Keratinocyte (primary cell): ENCODE measurements around the gene PTPRT. TPM values are rescaled to one million over a fixed set of nuclear protein-coding genes. Genes with fewer than 3 reads are reported as not detected.

Experiments
- DNase-seq: peaks from one replicate; pipeline ENCODE4 v3.0.0-alpha.2; 2011; ENCODE audit warnings: low read depth, missing footprints, low spot score
- FAIRE-seq: peaks from 2 replicates; lab custom pipeline; 2011; peaks lifted over from hg19 to GRCh38; lab: Jason Lieb, UNC
- H2AFZ ChIP-seq: 2 replicates; pipeline ENCODE4 v1.6.0; 2012; ENCODE audit warnings: low read length, control low read depth, inconsistent platforms; ENCODE audit not compliant: control insufficient read depth
- H3K27ac ChIP-seq: 2 replicates; pipeline ENCODE4 v1.5.1; 2011; ENCODE audit warnings: low read length; ENCODE audit not compliant: control insufficient read depth, insufficient read depth
- H3K27me3 ChIP-seq: 3 replicates; pipeline ENCODE4 v1.6.0; 2011; ENCODE audit warnings: low read length; ENCODE audit not compliant: control insufficient read depth, insufficient read depth; ENCODE audit errors: extremely low read depth
- H3K36me3 ChIP-seq, 2 experiments: 2 replicates in 1 of 2; 3 replicates in 1 of 2; pipeline ENCODE4 v1.5.1; 2011; ENCODE audit warnings: low read length in 2 of 2, mild to moderate bottlenecking in 1 of 2; ENCODE audit not compliant: control insufficient read depth in 2 of 2, insufficient read depth in 2 of 2; ENCODE audit errors: extremely low read depth in 1 of 2
- H3K4me1 ChIP-seq: 3 replicates; pipeline ENCODE4 v1.5.1; 2011; ENCODE audit warnings: low read length; ENCODE audit not compliant: control insufficient read depth, insufficient read depth; ENCODE audit errors: extremely low read depth
- H3K4me2 ChIP-seq: 3 replicates; pipeline ENCODE4 v1.6.0; 2011; ENCODE audit warnings: low read depth, low read length; ENCODE audit not compliant: control insufficient read depth, insufficient read depth; ENCODE audit errors: extremely low read depth
- H3K4me3 ChIP-seq, 3 experiments: fragments of 200-600 bp in 1 of 3; sonication (generic) in 1 of 3; 2 replicates in 2 of 3; 3 replicates in 1 of 3; pipeline ENCODE4 v1.5.1; 2011 to 2016; ENCODE audit warnings: low read length in 3 of 3, mild to moderate bottlenecking in 3 of 3, control low read depth in 2 of 3, inconsistent platforms in 1 of 3, low read depth in 1 of 3, mixed read lengths in 1 of 3, mixed run types in 1 of 3, moderate library complexity in 1 of 3; ENCODE audit not compliant: control insufficient read depth in 2 of 3, insufficient read depth in 2 of 3; ENCODE audit errors: extremely low read depth in 1 of 3
- H3K79me2 ChIP-seq: 2 replicates; pipeline ENCODE4 v1.6.0; 2012; ENCODE audit warnings: low read length; ENCODE audit not compliant: control insufficient read depth, insufficient read depth
- H3K9ac ChIP-seq: 3 replicates; pipeline ENCODE4 v1.6.0; 2011; ENCODE audit warnings: low read length; ENCODE audit not compliant: control insufficient read depth, insufficient read depth; ENCODE audit errors: extremely low read depth
- H3K9me1 ChIP-seq: 3 replicates; pipeline ENCODE4 v1.6.0; 2011; ENCODE audit warnings: low read length; ENCODE audit not compliant: control insufficient read depth, insufficient read depth; ENCODE audit errors: extremely low read depth
- H3K9me3 ChIP-seq: 2 replicates; pipeline ENCODE4 v1.5.1; 2012; ENCODE audit warnings: low read depth, low read length; ENCODE audit not compliant: control insufficient read depth
- H4K20me1 ChIP-seq: 3 replicates; pipeline ENCODE4 v1.6.0; 2011; ENCODE audit warnings: low read length; ENCODE audit not compliant: control insufficient read depth, insufficient read depth; ENCODE audit errors: extremely low read depth
- CTCF ChIP-seq, 3 experiments: IDR thresholded peaks in 1 of 3; conservative IDR thresholded peaks in 1 of 3; optimal IDR thresholded peaks in 1 of 3; 2 replicates in 2 of 3; 3 replicates in 1 of 3; pipeline versions ENCODE3 to v1.5.1; 2011; ENCODE audit warnings: low read length in 3 of 3, mild to moderate bottlenecking in 3 of 3, moderate library complexity in 2 of 3, control low read depth in 1 of 3, inconsistent platforms in 1 of 3; ENCODE audit not compliant: insufficient read depth in 2 of 3; ENCODE audit errors: extremely low read depth in 1 of 3
- EZH2 ChIP-seq: IDR thresholded peaks from one replicate; pipeline ENCODE4 v1.6.1; 2012; ENCODE audit warnings: inconsistent platforms, mild to moderate bottlenecking, low read length, moderate library complexity
- dilution Hi-C: fragments of 300-500 bp; cut with MboI; formaldehyde crosslinking; loops from one replicate; pipeline ENCODE4 v1.7.0; 2020; ENCODE audit warnings: low sequenced_read_pairs; ENCODE audit not compliant: extremely low pct_ligation_motif_present
- polyA plus RNA-seq, 5 experiments: library from polyadenylated mRNA; depleted of rRNA in 3 of 5; stranded (reverse) in 3 of 5; stranded (forward) in 1 of 5; unstranded in 1 of 5; fragments of >200 nt; gene quantifications; 1 replicate in 1 of 5; 2 replicates in 3 of 5; 3 replicates in 1 of 5; pipeline versions ENCODE4 v1.2.1 to v1.2.3, GENCODE V29; 2011 to 2012; ENCODE audit warnings: missing spikeins in 2 of 5, low read depth in 1 of 5, low replicate concordance in 1 of 5

PTPRT gene
- polyA plus RNA-seq, 1 donor (not counting 4 experiments of a cell fraction or from before 2014, with no cell fraction given): not detected

- H3K79me2 ChIP-seq: no peaks in the 10 kb centered on the region
- no peak overlapping the region for H3K4me2 ChIP-seq
- H3K27ac ChIP-seq: no peak overlapping the region
- no peak overlapping the region for H2AFZ ChIP-seq
- no peaks in the 10 kb centered on the region for H3K9me3 ChIP-seq
- FAIRE-seq (no peak), DNase-seq (no peak)
- no peaks in the 10 kb centered on the region for H3K9me1 ChIP-seq
- no peak for TF ChIP-seq CTCF (optimal IDR thresholded peaks at IDR 0.05 in 1 of 3, IDR thresholded peaks at IDR 0.05 in 1 of 3, conservative IDR thresholded peaks at IDR 0.05 in 1 of 3; ENCODE audit: extremely low read depth in 1 of 3, insufficient read depth in 2 of 3, low read length in 3 of 3)
- dilution Hi-C loops: no loop called here
- H3K9ac ChIP-seq: no peak overlapping the region
- H4K20me1 ChIP-seq: no peaks in the 10 kb centered on the region
- H3K27me3 ChIP-seq: no peaks in the 10 kb centered on the region
- H3K4me1 ChIP-seq: no peaks in the 10 kb centered on the region
- H3K4me3 ChIP-seq: no peak overlapping the region
- H3K36me3 ChIP-seq: no peaks in the 10 kb centered on the region
Measured at GRCh38 chr20:42186337-42186736, 1003.4 kb downstream of the PTPRT start.

DNA sequence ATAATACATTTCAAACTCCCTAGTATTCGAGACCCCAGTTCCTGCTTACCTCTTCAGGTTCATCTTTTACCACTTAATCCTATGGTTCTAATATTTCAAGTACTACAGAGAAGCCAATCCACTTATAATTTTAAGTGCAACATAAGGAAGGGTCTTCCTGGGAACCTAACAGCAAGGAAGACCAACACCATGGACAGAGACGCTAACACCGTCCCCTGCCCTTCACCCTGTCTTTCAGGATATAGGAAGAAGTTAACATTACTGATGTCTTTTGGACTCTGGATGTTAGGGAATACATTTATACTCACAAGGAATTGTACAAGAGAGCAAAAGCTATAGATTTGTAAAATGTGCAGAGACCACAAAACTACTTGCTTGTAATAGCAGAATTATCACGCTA is 1006.6 kb downstream of the PTPRT start:
- dilution Hi-C loops: no loop called here

More for the DNA sequence above, 1006.6 kb downstream of the PTPRT start:
- Histone ChIP-seq H2AFZ (no peak overlapping the region), H3K4me1 (no peaks in the 10 kb centered on the region), H3K36me3 (no peaks in the 10 kb centered on the region), H4K20me1 (no peaks in the 10 kb centered on the region), H3K79me2 (no peaks in the 10 kb centered on the region), H3K4me2 (no peak overlapping the region), H3K9me1 (no peaks in the 10 kb centered on the region), H3K27ac (no peak overlapping the region), H3K4me3 (no peak overlapping the region), H3K9ac (no peak overlapping the region), H3K27me3 (no peaks in the 10 kb centered on the region), H3K9me3 (no peaks in the 10 kb centered on the region)
- DNase-seq: no peak
- no peak for FAIRE-seq
- TF ChIP-seq EZH2 (no peak), CTCF (optimal IDR thresholded peaks at IDR 0.05 in 1 of 3, IDR thresholded peaks at IDR 0.05 in 1 of 3, conservative IDR thresholded peaks at IDR 0.05 in 1 of 3; ENCODE audit: extremely low read depth in 1 of 3, insufficient read depth in 2 of 3, low read length in 3 of 3) (no peak)
